Right lung (tissue), 10 donors: ENCODE data around the gene IL1RAPL1. TPM values are rescaled to one million over a fixed set of nuclear protein-coding genes. Genes with fewer than 3 reads are reported as not detected.

Experiments used
- DNase-seq, 2 donors: peaks; one replicate each; pipeline ENCODE4 v3.0.0-alpha.2; 2013
- long read RNA-seq, 8 donors: transcript quantifications; one replicate each; lab custom pipeline, GENCODE V29; 2026
- polyA plus RNA-seq, 5 donors: library from polyadenylated mRNA; unstranded; fragments of 120-200 nt; gene quantifications; one replicate each; pipeline versions ENCODE4 v1.2.1 to v1.2.3, GENCODE V29; 2013; ENCODE audit warnings: inconsistent platforms in 1 of 5, low replicate concordance in 1 of 5; ENCODE audit not compliant: insufficient read length in 5 of 5, insufficient read depth in 1 of 5

IL1RAPL1 gene
- 1 to 10 TPM in 2 of 5 donors, under 1 TPM in 3; 0.33 to 1.5 (median 0.90) TPM for polyA plus RNA-seq
- long read RNA-seq, donor 1 = 0 reads
- long read RNA-seq, donor 2 = 0 reads
- long read RNA-seq, donor 3 = 0 reads
- long read RNA-seq, donor 4 = 0 reads
- long read RNA-seq, donor 5 = 0 reads
- long read RNA-seq, donor 6, partial matches to known transcripts = 0 of 1 reads
- long read RNA-seq, donor 6, other reads (novel, unspliced or antisense) = 0 of 1 reads
- long read RNA-seq, donor 7 = 0 reads
- long read RNA-seq, donor 8 = 0 reads

DNA sequence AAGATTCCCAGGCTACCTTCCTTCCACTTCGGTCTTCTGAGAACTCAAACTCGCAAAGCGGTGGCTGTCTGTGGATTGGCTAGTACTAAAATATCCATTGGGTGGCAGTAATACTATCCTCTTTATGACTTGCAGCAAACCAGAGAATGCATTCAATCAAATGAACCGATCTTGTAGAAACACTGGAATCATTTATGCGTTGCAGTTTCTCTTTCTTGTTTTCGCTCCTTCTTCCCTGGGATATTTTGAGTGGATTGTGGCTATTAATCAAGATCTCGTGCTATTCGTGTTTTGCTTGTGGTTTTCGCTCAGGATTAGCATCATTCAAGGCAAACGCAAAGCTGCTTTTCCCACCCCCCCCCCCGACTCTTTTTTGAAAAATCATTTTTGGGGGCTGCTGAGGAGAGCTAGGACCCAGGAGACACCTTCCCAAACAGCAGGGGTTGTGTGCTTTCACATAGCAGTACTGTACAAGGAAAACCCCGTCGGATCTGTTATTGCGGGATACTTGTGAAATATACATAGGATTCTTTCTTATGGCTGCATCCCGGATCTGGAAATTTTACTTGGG lies at the start of gene IL1RAPL1:
TSS of gene IL1RAPL1 (plus strand) at position 466 of the 571 bp plus-strand sequence.
- DNase-seq = peak in 1 of 2 donors; percentile 42

DNA sequence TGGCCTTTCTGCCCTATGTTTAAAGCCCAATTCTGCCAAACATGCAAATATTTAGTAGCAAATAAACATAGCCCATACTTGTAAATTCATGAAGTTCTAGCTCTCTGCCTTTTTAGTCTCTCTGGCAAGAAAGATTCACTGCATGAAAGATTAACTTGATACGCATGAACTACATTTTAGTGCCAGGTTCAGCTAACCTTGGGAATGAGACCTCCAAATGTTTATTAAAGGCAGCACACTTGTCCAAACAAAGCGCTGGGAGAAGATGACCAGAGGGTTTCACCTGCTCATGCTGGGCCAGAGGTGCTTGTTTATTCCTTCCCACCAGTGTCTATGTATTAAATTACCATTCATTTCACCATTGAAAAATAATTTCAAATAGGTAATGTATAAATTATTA lies 44.5 kb upstream of the IL1RAPL1 start:
- no peak for DNase-seq

DNA sequence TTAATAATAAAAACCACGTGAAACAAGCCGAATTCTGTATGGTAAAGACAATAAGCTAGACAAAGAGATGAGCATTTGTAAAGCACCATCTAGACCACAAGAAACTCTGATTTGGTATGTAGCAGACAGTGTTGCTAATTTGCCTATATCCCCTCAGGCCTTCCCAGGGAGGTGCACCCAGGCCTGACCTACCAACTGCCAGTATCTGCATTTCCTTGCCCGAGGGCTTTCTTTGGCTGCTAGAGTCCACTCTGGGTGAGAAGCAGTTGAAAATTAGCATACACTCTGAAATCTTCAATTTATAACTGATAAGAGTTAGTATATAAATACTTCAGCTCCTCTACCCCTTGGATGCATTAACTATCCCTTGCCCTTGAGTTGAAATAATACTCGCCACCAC lies 37.4 kb upstream of the IL1RAPL1 start:
- DNase-seq = no peak

DNA sequence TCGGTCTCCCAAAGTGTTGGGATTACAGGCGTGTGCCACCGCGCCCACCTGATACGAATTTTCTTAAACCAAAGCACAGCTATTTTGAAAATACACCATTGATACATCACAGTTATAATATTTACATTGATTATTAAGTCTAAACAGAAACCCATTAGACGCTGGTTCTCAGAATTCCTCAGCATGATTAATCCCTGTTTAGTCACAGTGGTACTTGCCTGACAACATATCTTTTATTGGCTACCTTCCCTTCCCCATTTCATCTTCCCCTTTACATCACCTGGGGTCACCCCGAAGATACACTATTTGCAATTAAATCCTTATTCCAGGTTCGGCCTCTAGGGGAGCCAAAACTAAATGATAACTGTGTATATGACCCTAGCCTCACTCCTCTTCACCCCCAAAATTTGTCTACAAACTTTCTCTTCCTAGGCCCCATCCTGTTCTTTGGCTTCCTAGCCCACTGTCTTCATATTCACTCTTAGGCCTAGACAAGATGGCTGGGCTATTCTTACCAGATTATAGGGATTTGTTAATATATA lies 36.8 kb upstream of the IL1RAPL1 start:
- DNase-seq = no peak

DNA sequence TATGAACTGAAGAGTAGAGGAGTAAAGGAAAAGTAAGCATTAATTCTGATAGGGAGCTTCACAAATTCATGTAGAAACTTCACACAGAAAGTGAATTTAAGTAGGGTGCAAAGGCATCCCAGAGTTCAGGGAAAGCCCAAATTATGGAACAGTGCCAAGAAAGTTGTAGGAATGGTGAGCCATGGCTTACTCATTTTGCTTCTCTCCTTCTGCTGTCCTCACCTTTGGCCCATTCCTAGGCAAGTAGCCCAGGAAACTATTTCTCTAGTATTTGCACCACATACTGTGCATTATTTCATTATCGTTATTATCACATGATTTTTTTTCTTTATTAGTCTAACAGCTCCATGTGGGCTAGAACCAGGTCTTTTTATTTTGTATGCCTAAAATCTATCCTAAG lies 34.9 kb upstream of the IL1RAPL1 start:
- no peak for DNase-seq

DNA sequence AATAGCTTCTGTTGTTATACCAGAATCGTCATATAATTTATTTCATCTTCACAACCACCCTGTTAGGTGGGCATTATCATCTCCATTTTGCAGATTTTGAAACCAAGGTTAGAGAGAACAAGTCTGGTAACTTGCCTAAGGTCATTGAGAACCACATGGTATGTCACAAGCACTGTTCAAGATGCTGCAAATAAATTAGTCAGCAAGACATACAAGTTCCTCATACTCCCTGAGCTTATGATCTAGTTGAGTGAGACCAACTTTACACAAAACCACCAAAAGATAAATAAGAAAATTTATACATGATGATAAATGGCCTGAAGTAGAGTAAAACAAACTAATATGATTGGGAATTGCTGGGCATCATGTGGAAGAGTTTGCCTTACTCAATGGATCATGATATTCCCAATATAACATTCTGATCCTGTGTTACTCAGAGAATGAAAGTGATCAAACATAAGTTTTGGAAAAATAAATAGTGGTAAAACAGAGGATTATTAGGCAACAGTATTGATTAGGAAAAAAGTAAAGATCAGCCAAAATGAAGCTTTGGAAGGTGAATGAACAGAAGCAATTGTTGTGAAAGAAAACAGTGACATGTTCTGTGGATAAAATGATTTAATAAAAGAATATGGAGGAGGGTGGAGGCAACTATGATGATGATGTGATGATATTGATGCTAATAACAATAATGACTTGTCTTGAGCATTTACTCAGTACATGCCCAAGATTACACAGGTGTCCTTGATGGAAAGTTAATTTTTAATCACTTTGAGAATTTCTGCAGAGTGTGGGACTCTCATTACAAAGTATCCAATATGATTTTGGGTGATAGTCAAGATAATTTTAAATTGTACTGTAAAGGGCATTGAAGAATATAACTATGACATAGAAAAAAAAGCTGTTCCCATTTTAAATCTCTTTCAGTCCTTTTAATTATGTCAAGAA lies 34.1 kb upstream of the IL1RAPL1 start:
- DNase-seq = no peak

DNA sequence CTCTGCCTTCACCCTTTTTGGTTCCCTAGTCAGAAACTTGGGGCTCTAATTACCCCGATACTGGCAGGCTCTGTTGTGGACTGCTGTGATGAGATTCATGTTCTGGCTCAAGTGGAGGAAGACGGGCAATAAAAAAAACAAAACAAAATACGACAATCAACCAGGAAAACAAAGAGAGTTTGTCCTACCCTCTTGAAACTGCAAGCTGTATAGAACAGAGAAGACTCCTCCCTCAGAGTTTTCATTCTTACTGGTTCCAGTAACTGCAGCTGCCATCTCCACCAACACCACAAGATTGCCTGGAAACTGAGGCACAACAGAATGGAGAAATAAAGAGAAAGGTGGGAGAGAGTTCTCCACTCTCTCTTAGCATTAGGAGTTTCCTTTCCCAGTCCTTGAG lies 11.1 kb upstream of the IL1RAPL1 start:
- DNase-seq = no peak

DNA sequence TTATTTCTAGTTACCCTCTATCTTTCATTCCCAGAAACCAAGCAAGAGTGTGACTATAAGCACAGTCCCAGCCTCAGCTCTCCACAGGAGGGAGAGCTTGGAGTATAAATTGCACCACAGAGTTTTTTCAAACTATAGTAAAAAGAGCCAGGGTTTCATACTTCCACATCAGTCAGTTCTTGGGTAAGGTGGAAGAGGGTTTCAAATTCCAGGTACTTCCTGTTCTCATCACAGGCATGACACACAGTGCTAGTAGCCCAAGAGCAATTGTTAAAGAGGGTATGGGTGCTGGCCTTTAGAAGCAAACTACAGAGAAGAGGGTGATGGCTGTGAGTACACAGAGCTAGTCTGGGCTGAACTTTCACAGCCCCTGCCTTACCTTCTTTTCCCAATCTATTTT lies 5.7 kb upstream of the IL1RAPL1 start:
- no peak for DNase-seq

DNA sequence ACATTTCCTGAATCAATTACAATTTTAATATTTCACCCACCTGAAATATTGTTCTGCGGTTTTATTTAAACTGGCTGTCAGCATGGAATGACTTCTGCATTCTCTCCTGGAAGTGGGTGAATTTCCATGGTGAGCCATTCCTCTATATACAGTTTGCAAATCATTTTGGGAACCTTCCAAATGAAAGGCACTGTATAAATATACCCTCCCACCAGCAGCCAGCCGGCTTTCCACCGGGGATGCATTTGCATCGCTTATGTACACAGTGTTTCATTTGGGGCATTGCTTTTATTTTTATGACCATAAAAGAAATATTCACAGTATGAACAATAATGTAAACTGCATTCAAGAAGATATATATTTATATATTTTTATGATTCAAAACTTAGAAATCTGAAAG lies 4.7 kb upstream of the IL1RAPL1 start:
- no peak for DNase-seq

DNA sequence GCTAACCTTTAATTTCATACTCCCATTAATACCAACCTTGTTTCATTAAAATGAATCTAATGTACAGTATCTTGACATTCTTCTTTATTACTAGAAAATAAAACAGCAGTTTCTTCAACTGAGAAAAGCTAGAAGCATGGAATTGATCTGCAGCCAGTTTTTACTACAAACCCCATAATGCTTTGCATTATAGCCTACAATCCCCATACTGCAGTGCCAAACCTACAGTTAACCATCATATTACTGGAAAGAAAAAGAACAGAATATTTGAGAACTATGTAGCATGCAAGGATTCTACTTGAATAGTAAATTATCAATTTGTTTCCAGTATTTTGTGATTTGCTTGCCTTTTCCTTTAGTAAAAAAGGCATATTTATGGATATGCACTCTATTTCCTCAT lies 3.2 kb upstream of the IL1RAPL1 start:
- DNase-seq = no peak

DNA sequence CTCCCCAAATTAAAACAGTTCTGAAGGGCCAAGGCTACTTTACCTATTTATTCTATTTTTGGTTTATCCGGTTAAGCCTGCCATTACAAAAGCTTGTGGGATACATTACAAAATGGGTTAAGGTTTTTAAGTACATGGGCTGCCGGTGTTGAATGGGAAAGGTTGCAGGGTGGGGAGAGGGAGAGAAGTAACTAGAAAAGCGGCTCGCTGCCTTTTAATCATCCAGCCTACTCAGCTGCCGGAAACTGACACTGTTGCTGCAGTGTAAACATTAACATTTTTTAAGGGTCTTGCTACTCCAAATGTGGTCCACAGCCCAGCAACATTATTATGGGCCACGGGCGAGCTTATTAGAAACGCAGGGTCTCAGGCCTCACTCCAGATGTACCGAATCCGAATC lies 1.5 kb upstream of the IL1RAPL1 start:
- DNase-seq = no peak

DNA sequence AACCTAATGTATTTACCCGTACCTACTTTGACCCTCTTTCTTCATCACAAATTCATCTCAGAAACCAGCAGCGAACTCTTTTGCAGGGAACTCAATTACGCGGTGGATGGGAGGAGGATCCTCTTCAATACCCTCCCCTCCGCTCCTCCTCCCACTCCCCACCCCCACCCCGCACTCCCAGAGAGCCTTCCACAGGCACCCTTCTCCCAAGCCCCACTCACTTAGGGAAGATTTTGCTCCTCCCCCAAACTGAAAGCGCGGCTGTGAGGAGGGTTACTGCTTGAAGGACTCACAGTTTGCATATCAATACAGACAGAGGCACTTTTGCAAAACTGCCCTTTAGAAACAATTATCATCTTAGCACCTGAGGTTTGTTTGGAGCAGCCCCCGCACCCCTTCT lies 960 bp upstream of the IL1RAPL1 start:
- no peak for DNase-seq

DNA sequence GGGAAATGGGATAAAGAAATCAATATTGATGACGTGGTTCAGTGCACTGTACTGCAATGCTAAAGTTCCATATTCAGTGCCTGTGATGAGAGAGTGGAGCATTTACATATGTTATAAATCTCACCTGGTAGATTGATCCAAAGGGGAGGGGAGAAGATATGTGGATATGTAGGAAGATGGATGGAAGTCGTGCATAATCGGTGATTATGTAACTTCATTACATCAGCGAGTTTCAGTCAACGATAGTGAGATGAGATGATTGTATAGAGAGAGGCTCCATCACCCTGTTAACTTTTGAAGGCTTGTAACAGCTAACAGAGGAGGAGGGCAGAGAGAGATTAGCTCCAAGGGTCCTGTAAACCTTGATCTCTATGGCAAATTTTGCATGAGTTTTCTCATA lies 1.8 kb downstream of the IL1RAPL1 start:
- DNase-seq = no peak

DNA sequence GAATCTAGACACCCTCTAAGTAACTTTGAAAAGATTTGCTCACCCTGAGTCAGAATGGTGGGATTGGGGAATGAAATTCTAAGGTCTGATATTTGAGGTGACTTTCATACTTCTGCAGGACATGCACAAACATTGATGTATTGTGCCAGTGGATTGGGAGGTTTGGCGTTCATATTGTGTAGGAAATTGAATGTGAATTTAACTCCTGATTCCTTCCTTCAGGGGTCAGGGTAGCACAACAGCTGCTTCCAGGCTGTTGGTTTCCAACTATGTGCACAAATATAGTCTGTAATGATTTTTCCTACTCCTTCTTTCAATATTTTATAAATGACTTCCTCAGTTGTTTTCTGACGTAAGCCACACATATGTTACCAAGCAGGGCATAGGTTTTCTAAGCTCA lies 3.1 kb downstream of the IL1RAPL1 start:
- DNase-seq = peak in 1 of 2 donors; percentile 27

DNA sequence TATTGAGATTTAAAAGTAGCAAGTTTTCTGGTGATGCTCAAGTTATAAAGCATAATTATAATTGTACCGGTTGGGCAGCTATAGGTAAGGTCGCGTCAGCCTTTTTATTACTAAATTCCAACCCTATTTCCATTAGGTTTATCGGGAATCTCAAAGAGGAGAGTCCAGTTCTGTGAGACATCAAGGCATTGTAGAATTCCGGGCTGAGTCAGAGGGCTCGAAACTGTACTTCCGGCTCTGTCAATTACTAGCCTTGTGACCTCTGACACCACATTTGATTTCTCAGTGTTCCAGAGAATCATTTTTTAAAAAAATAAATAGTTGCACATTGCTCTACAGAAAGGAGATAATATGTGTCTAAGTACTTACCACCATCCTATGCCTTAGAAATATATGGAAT lies 4.3 kb downstream of the IL1RAPL1 start:
- DNase-seq = no peak

DNA sequence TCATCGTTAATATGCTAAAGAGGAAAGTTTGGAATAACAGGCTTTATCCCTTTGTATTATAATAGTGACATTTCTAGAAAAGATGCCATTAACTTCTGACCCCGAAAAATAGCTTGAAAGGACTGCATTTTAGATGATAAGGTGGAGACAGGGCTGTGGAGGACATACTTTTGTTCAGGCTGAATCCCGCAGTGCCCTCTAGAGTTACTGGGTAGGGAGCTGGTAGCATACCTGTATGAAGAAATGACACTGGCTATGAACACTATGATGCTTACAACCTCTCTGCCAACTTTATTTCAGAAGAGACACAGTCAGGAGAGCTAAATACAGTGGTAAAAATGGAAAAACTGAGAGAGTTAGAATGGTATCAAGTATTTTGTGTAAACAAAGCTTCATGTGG lies 8.1 kb downstream of the IL1RAPL1 start:
- no peak for DNase-seq

DNA sequence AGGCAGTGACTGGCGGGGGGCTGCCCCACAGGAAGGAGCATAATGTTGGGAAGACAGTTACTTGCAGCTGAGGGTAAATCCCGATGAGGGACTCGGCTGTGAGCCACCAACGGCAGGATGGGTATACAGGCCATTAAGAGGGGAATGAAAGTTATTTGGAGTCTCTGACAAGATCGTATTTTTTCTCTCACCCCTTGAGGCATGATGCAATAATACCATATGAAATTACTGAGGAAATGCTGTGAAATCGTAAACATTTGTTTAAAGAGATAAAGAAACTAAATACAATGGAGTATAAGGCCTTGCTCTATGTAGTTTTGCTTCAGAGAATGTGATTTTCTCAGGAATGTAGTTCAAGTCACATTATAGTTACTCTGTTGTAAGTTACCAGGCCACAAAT lies 12.7 kb downstream of the IL1RAPL1 start:
- no peak for DNase-seq

DNA sequence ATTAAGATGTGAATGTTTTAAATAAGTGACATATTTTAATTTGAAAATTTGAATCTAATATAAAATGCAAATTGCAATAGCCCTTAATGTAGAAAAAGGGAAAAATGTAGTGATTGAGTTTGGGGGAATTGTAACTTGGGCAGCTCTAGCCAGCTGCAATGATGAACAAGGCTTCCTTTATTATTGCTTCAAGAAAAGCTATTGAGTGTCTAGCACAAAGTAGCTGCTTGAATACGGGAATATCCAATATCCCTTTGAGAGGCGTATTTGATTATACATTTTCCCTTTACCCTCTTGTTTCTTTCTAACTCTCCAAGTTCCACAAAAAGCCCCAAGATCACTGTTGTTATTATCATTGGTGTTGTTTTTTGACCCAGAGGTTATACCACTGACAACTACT lies 21.8 kb downstream of the IL1RAPL1 start:
- DNase-seq = no peak

DNA sequence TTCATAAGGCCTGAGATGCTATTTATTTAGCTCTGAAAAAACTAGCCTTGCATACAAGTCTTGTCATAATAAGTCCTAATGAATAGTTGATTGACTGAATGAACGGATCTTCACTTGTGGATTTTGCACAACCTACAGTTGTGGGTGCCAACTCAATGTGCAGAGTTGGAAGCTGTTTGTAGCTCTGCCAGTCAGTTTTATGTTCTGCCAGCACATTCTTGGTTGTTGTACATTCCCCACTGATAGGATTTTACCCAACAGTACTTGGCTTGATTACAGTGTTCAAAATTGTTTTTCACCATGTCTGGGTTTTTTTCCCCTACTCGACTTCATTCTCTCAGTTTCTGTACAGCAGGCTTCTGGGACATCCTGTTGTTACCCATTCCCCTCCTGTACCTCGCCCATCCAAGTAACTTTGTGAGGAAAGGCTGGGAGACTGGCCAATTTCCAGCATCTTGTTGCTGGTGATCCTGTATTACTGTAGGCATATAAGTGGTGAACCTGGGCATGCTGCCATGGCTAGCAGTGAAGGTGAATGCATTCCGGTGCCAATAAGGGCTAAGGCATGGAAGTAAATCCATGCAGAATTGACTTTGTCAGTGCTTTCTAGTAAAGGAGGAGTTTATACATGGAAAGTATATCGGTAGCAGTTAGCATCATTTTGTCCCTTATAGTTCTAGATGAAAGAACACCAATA lies 22.8 kb downstream of the IL1RAPL1 start:
- no peak for DNase-seq

DNA sequence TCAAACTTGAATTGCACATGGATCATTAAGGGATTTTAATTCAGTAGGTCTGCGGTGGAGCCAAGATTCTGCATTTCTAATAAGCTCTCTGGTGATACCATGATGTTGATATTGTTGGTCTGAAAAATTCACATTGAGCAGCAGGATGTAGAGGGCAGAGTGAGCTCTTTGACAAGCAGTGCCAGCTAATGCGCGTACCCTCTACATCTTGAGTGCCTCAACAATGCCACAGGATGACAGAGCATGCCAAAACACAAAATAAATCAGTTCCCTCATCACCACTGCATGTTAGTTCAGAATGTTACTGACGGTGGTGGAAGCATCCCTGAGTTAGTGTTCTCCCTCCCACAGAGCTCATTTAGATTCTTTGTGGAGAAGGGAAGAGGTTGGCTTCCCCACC lies 23.5 kb downstream of the IL1RAPL1 start:
- no peak for DNase-seq

DNA sequence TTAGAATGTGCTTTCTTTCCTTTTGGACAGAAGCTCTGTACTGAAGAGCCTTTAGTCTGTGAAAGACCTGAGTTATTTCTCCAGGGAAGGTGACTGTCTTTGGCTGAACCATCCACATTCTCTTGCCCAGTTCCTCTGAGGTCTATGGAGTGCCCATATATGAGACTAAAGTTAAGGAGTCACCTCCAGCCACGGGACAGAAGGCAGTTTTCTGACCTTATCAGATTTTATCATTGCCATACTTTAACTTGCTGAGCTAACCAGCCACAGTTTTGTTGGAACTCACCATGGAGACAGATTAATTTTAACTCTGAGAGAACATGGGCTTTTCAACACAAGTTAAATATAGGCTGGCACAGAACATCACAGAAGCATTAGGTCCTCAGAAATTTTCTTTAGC lies 26.3 kb downstream of the IL1RAPL1 start:
- DNase-seq = no peak

DNA sequence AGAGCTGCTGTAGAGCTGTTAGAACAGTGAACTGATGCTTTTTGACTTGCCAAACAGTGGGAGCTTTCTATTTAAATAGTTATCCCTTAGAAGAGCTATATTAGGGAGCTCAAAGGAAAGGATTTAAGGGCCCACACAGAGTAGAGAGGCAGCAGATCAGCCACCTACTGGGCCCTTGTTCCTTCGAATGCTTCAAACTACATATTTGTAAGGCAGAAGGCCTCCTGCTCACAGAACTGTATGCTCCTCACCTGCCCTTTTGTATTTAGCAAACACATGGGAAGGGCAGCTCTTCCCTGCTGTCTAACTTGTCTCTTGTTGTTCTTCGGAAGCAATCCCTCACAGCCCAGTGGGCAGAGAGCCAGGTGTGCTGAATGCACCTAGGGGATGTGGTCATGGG lies 38.0 kb downstream of the IL1RAPL1 start:
- no peak for DNase-seq
